ENCODE data around the gene AP4E1.

DNA sequence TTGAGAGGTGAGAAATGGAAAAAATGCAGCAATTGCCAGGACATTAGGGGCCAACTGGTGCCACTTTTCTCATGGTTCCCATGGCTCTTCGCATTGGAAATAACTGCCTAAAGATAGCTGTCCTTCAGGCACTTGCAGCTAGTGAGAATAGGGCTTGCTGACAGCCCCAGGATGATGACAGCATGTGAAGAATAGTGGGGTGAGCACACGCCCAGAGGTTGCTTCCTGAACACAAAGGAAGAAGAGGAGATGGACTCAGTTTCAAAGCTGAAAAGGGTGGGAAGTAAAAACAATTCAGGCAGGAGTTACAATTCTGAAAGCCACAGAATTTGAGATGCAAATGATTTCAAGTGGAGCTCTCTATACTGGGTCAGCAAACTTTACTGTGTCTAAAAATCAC is 140.6 kb downstream of the AP4E1 start:
- TF ChIP-seq, protein P1, sequence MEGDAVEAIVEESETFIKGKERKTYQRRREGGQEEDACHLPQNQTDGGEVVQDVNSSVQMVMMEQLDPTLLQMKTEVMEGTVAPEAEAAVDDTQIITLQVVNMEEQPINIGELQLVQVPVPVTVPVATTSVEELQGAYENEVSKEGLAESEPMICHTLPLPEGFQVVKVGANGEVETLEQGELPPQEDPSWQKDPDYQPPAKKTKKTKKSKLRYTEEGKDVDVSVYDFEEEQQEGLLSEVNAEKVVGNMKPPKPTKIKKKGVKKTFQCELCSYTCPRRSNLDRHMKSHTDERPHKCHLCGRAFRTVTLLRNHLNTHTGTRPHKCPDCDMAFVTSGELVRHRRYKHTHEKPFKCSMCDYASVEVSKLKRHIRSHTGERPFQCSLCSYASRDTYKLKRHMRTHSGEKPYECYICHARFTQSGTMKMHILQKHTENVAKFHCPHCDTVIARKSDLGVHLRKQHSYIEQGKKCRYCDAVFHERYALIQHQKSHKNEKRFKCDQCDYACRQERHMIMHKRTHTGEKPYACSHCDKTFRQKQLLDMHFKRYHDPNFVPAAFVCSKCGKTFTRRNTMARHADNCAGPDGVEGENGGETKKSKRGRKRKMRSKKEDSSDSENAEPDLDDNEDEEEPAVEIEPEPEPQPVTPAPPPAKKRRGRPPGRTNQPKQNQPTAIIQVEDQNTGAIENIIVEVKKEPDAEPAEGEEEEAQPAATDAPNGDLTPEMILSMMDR (IDR thresholded peaks at IDR 0.05): no peak
- no peak for TF ChIP-seq POLR2A (IDR thresholded peaks at IDR 0.05)
